GM21423 (cell line): ENCODE data around the gene PCDHA8.
"Not testable (repeated sequence)": the region's sequence is repeated elsewhere in the genome, so short reads cannot be mapped to it uniquely, and the experiment has no call there.

Source experiments
- ATAC-seq: cut with Tn5 transposase; IDR thresholded peaks from one replicate; pipeline ENCODE4 v1.9.1; 2021; ENCODE audit warnings: mild to moderate bottlenecking, moderate library complexity; ENCODE audit not compliant: unreplicated experiment

PCDHA8 gene

DNA sequence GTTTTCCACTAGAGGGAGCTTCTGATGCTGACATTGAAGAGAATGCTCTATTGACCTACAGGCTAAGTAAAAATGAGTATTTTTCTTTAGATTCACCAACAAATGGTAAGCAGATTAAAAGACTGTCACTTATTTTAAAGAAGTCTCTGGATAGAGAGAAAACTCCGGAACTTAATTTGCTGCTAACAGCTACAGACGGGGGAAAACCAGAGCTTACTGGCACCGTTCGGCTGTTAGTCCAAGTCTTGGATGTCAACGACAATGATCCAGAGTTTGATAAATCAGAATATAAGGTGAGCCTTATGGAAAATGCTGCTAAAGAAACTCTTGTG is 28.5 kb downstream of the PCDHA8 start:
- no peak for ATAC-seq

GRCh38 chr5:140870221-140871201 is 29.5 kb downstream of the PCDHA8 start:
- ATAC-seq = no peak

- no peak for ATAC-seq
Observed at GRCh38 chr5:140875085-140876065, 34.4 kb downstream of the PCDHA8 start, which contains the start of gene PCDHA12. Gene PCDHA12 (plus strand): TSS chr5:140875308. CDS start chr5:140875473, 165 bp downstream.

DNA sequence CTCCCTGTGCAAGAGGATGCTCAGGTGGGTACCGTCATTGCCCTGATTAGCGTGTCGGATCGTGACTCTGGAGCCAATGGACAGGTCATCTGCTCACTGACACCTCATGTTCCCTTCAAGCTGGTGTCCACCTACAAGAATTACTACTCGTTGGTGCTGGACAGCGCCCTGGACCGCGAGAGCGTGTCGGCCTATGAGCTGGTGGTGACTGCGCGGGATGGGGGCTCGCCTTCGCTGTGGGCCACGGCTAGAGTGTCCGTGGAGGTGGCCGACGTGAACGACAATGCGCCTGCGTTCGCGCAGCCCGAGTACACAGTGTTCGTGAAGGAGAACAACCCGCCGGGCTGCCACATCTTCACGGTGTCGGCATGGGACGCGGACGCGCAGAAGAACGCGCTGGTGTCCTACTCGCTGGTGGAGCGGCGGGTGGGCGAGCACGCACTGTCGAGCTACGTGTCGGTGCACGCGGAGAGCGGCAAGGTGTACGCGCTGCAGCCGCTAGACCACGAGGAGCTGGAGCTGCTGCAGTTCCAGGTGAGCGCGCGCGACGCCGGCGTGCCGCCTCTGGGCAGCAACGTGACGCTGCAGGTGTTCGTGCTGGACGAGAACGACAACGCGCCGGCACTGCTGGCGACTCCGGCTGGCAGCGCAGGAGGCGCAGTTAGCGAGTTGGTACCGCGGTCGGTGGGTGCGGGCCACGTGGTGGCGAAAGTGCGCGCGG is 35.7 kb downstream of the PCDHA8 start:
- not testable (repeated sequence) for ATAC-seq

DNA sequence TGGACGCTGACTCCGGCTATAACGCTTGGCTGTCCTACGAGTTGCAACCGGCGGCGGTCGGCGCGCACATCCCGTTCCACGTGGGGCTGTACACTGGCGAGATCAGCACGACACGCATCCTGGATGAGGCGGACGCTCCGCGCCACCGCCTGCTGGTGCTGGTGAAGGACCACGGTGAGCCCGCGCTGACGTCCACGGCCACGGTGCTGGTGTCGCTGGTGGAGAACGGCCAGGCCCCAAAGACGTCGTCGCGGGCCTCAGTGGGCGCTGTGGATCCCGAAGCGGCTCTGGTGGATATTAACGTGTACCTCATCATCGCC is 36.2 kb downstream of the PCDHA8 start:
- no peak for ATAC-seq

DNA sequence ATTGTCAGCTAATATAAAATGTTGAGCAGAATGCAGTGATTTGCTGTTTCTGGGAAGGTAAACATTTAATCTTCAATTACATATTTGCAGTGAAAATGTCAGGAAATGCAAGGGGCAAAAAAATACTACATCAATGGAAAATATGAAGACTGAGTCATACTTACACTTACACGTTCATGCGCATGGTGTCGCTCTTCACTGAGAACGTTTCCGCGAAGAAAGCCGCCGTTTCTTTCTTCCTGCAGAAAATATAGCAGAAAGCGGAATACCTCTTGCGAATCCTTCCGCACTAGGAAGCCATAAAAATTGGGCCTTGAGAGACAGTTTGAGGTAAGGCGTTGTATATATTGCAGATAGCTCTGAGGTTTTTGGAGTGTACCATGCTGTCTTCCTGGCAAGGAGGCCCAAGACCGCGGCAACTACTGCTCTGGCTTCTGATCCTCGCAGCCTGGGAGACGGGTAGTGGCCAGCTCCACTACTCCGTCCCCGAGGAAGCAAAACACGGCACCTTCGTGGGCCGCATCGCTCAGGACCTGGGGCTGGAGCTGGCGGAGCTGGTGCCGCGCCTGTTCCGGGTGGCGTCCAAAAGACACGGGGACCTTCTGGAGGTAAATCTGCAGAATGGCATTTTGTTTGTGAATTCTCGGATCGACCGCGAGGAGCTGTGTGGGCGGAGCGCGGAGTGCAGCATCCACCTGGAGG is 41.1 kb downstream of the PCDHA8 start, which contains the start of gene PCDHA13:
TSS of gene PCDHA13 (plus strand) at position 236 of the 702 bp plus-strand sequence. CDS start at position 381, 145 bp downstream.
- no peak for ATAC-seq

DNA sequence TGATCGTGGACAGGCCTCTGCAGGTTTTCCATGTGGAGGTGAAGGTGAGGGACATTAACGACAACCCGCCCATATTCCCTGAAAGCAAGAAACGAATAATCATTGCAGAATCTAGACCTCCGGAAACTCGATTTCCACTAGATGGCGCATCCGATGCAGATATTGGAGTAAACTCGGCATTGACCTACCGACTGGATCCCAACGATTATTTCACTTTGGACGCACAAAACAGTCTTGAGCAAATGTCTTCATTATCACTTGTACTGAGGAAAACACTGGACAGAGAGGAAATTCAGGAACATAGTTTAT is 41.6 kb downstream of the PCDHA8 start:
- ATAC-seq = no peak

GRCh38 chr5:140883373-140883772 is 42.4 kb downstream of the PCDHA8 start:
- no peak for ATAC-seq

DNA sequence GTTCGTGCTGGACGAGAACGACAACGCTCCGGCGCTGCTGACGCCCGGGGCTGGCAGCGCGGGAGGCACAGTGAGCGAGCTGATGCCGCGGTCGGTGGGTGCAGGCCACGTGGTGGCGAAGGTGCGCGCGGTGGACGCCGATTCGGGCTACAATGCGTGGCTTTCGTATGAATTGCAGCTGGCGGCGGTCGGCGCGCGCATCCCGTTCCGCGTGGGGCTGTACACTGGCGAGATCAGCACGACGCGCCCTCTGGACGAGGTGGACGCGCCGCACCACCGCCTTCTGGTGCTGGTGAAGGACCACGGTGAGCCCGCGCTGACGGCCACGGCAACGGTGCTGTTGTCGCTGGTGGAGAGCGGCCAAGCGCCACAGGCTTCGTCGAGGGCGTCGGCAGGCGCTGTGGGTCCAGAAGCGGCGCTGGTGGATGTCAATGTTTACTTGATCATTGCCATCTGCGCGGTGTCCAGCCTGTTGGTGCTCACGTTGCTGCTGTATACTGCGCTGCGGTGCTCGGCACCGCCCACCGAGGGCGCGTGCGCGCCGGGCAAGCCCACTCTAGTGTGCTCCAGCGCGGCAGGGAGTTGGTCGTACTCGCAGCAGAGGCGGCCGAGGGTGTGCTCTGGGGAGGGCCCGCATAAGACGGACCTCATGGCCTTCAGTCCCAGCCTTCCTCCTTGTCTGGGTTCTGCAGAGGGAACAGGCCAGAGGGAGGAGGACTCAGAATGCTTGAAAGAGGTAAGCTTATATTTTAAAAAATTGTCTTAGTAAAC is 43.1 kb downstream of the PCDHA8 start:
- ATAC-seq = no peak
